Spleen (tissue), 7 donors: ENCODE results near the gene ZSCAN26.

ENCODE experiments used
- CTCF ChIP-seq, 11 experiments: fragments of 200-600 bp in 7 of 11; fragments of 450-650 bp in 4 of 11; sonication (generic) in 4 of 11; IDR thresholded peaks in 8 of 11; conservative IDR thresholded peaks in 3 of 11; 1 replicate in 7 of 11; 2 replicates in 4 of 11; pipeline versions ENCODE4 v1.4.0 to v1.8.0; 2016 to 2021; ENCODE audit warnings: antibody characterized with exemption in 11 of 11, inconsistent platforms in 4 of 11, mild to moderate bottlenecking in 1 of 11
- POLR2A ChIP-seq, 3 donors: fragments of 450-650 bp; IDR thresholded peaks; one replicate each; pipeline ENCODE4 v1.5.1; 2017; ENCODE audit warnings: antibody characterized with exemption in 3 of 3, mild to moderate bottlenecking in 1 of 3
- POLR2AphosphoS5 ChIP-seq, 3 donors: sonication (generic); formaldehyde crosslinking; IDR thresholded peaks; one replicate each; pipeline ENCODE4 v1.5.1; 2017; ENCODE audit warnings: antibody characterized with exemption in 3 of 3
- donor health status: DM: no; HTN: no; CAD: no; lungs with moderate emphysema.
- donor health status: DM: no; HTN: no; CAD: no.
- donor health status: DM: no; HTN: no; CAD: no.

- TF ChIP-seq CTCF (IDR thresholded peaks at IDR 0.05 in 8 of 11, conservative IDR thresholded peaks at IDR 0.05 in 3 of 11) (no peak), POLR2AphosphoS5 (IDR thresholded peaks at IDR 0.05) (no peak), POLR2A (IDR thresholded peaks at IDR 0.05) (no peak)
Observed at GRCh38 chr6:28239636-28240035, 27.3 kb upstream of the ZSCAN26 start.
